ENCODE results near the gene CMTM3. TPM values are rescaled to one million over a fixed set of nuclear protein-coding genes. Genes with fewer than 3 reads are reported as not detected.
A peak's percentile ranks its signal among the peaks of the same experiment; 100 is the strongest.
"Not testable (repeated sequence)": the region's sequence is repeated elsewhere in the genome, so short reads cannot be mapped to it uniquely, and the experiment has no call there.

Gene CMTM3
- total RNA-seq, 1 experiment from 2014 or later, result 19.7 TPM

DNA sequence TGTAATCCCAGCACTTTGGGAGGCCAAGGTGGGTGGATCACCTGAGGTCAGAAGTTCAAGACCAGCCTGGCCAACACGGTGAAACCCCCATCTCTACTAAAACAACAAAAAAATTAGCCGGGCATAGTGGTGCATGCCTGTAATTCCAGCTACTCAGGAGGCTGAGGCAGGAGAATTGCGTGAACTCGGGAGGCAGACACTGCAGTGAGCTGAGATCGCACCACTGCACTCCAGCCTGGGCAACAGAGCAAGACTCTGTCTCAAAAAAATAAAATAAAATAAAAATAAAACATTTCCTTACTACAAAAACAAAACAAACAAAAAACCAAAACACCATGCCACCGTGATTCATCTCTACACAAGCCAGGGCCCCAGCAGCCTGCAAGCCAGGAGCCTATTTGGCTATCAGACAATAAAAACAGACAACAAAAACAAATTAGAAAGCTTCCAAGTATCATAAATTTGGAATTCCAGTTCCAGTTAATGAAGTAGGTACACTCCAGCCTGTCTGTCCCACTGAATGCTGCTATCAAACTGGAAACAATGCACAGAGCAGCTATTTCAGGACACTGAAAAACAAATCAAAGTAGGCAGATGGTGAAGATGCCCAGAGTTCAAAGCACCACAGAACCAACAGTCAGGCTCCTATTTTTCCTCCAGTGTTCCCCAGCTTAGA lies 57.3 kb downstream of the CMTM3 start:
- H3K27ac ChIP-seq (ENCODE audit: low read length); H3K4me3 ChIP-seq (ENCODE audit: low read length); H3K36me3 ChIP-seq (ENCODE audit: insufficient read depth, low read length); H3K4me1 ChIP-seq (ENCODE audit: low read length); H3K9ac ChIP-seq (ENCODE audit: low read length); H2AFZ ChIP-seq (ENCODE audit: low read length); H3K9me3 ChIP-seq (ENCODE audit: low read length); H3K9me2 ChIP-seq (replicated peaks; ENCODE audit: insufficient read depth, low read length); H3K27me3 ChIP-seq (ENCODE audit: low read length); DNase-seq; H3K79me2 ChIP-seq (ENCODE audit: low read length); H4K20me1 ChIP-seq (ENCODE audit: insufficient read depth, low read depth, low read length); H3K4me2 ChIP-seq (ENCODE audit: low read depth, low read length, poor library complexity, severe bottlenecking): not testable (repeated sequence)

DNA sequence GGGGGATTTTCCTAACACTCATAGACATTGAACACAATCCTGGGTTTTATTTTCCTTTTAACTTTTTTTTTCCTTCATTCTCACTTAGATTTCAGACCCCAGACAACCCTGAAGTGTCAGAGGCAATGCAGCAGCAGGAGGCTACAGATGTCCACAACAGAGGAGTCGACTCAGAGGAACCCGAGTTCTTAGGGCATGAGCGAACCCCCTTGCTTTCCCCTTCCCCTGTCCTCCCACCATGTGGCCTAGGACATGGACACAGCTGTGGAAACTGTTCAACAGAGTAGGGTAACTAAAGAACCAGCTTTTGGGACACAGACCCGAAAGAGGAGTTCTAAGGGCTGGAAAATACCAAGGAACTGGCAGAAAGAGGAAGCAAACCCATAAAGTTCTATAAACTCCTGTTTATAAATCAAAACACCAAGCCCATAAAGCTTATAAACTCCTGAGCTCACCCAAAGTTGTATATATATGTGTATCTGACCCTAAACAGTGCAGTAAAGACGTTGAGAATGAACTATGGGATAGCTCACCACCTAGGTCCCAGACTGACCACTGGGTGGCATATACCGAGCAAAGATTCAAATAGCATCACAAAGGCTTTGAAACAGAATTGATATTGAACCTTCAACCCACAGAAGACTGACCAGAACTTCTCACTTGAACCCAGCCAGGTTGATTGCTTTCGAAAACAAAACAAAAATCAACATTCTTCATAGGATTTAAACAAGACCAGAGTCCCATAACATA lies 58.1 kb downstream of the CMTM3 start:
- no peaks in the 10 kb centered on the region for H3K9me3 ChIP-seq (ENCODE audit: low read length)
- peak overlapping the region; percentile 56; the same call in 1 of the 2 replicates for H2AFZ ChIP-seq (ENCODE audit: low read length)
- no peaks in the 10 kb centered on the region for H3K36me3 ChIP-seq (ENCODE audit: insufficient read depth, low read length)
- H3K27me3 ChIP-seq (ENCODE audit: low read length), result no peaks in the 10 kb centered on the region
- peak; percentile 60 for DNase-seq
- no peaks in the 10 kb centered on the region for H3K4me1 ChIP-seq (ENCODE audit: low read length)
- no peak overlapping the region for H3K27ac ChIP-seq (ENCODE audit: low read length)
- no peaks in the 10 kb centered on the region for H4K20me1 ChIP-seq (ENCODE audit: insufficient read depth, low read depth, low read length)
- no peak overlapping the region for H3K4me2 ChIP-seq (ENCODE audit: low read depth, low read length, poor library complexity, severe bottlenecking)
- no peak overlapping the region for H3K4me3 ChIP-seq (ENCODE audit: low read length)
- H3K9ac ChIP-seq (ENCODE audit: low read length), result no peak overlapping the region
- no peaks in the 10 kb centered on the region for H3K79me2 ChIP-seq (ENCODE audit: low read length)
- no peaks in the 10 kb centered on the region for H3K9me2 ChIP-seq (replicated peaks; ENCODE audit: insufficient read depth, low read length)

Small RNA genes within 50 kb of the gene (small RNA-seq; reads per million reads assigned to genes)
- gene CKLF-CMTM1, result not detected

Other genes with a start within 250 kb of the CMTM3 start
- not detected in 2 replicates for gene CDH5, start 238.0 kb upstream of the CMTM3 start, total RNA-seq (2014; rRNA removed; shearing (Covaris generic); ENCODE audit: low replicate concordance)
- gene BEAN1, start 177.4 kb upstream of the CMTM3 start, total RNA-seq (2014; rRNA removed; shearing (Covaris generic); ENCODE audit: low replicate concordance), result not detected in 2 replicates
- 6.9 and 8.6 TPM in 2 replicates for gene TK2, start 54.6 kb upstream of the CMTM3 start, total RNA-seq (2014; rRNA removed; shearing (Covaris generic); ENCODE audit: low replicate concordance)
- gene CKLF, start 52.1 kb upstream of the CMTM3 start, total RNA-seq (2014; rRNA removed; shearing (Covaris generic); ENCODE audit: low replicate concordance), result 61.3 and 76.0 TPM in 2 replicates
- gene CMTM1, start 38.3 kb upstream of the CMTM3 start, total RNA-seq (2014; rRNA removed; shearing (Covaris generic); ENCODE audit: low replicate concordance), result 0.61 and 5.8 TPM in 2 replicates
- gene CMTM2, start 25.2 kb upstream of the CMTM3 start, total RNA-seq (2014; rRNA removed; shearing (Covaris generic); ENCODE audit: low replicate concordance), result not detected in 2 replicates
- gene CMTM4, start 92.0 kb downstream of the CMTM3 start, total RNA-seq (2014; rRNA removed; shearing (Covaris generic); ENCODE audit: low replicate concordance), result 0.25 and 0.71 TPM in 2 replicates
- 56.7 and 68.5 TPM in 2 replicates for gene DYNC1LI2, start 146.9 kb downstream of the CMTM3 start, total RNA-seq (2014; rRNA removed; shearing (Covaris generic); ENCODE audit: low replicate concordance)
- not detected in 2 replicates for gene TERB1, start 196.9 kb downstream of the CMTM3 start, total RNA-seq (2014; rRNA removed; shearing (Covaris generic); ENCODE audit: low replicate concordance)
- gene NAE1, start 226.3 kb downstream of the CMTM3 start, total RNA-seq (2014; rRNA removed; shearing (Covaris generic); ENCODE audit: low replicate concordance), result 60.4 and 112 TPM in 2 replicates
- not detected in 2 replicates for gene CA7, start 239.7 kb downstream of the CMTM3 start, total RNA-seq (2014; rRNA removed; shearing (Covaris generic); ENCODE audit: low replicate concordance)